Measurements from ENCODE around the gene VRTN.
"Not testable (repeated sequence)": the region's sequence is repeated elsewhere in the genome, so short reads cannot be mapped to it uniquely, and the experiment has no call there.

Gene VRTN

GRCh38 chr14:74348241-74348734, at the start of gene VRTN:
TSS of gene VRTN (plus strand) at chr14:74348471. CDS start at chr14:74356784, 8,313 bp downstream.
- DNase-seq (ENCODE audit: low spot score) = no peak

GRCh38 chr14:74299061-74299545, 49.2 kb upstream of the VRTN start:
- DNase-seq (ENCODE audit: low spot score) = peak; percentile 47

- no peak for DNase-seq (ENCODE audit: low spot score)
Measured at GRCh38 chr14:74301594-74302151, 46.6 kb upstream of the VRTN start.

GRCh38 chr14:74302152-74302628, 46.1 kb upstream of the VRTN start:
- peak; percentile 72 for DNase-seq (ENCODE audit: low spot score)

GRCh38 chr14:74302634-74303569, 45.4 kb upstream of the VRTN start, which contains the start of gene ABCD4:
TSS of gene ABCD4 (minus strand) at chr14:74302934. CDS start at chr14:74302912, 22 bp downstream.
- DNase-seq (ENCODE audit: low spot score) = peak; percentile 93

GRCh38 chr14:74308695-74309094, 39.6 kb upstream of the VRTN start:
- DNase-seq (ENCODE audit: low spot score) = no peak

GRCh38 chr14:74309125-74310022, 38.9 kb upstream of the VRTN start:
- no peak for DNase-seq (ENCODE audit: low spot score)

GRCh38 chr14:74312161-74312560, 36.1 kb upstream of the VRTN start:
- no peak for DNase-seq (ENCODE audit: low spot score)

GRCh38 chr14:74313601-74314000, 34.7 kb upstream of the VRTN start:
- no peak for DNase-seq (ENCODE audit: low spot score)

- no peak for DNase-seq (ENCODE audit: low spot score)
Measured at GRCh38 chr14:74314576-74314975, 33.7 kb upstream of the VRTN start.

- peak; percentile 74 for DNase-seq (ENCODE audit: low spot score)
Measured at GRCh38 chr14:74324931-74325361, 23.3 kb upstream of the VRTN start.

GRCh38 chr14:74325446-74325845, 22.8 kb upstream of the VRTN start:
- DNase-seq (ENCODE audit: low spot score) = no peak

- no peak for DNase-seq (ENCODE audit: low spot score)
Measured at GRCh38 chr14:74326369-74327152, 21.7 kb upstream of the VRTN start.

GRCh38 chr14:74329950-74330552, 18.2 kb upstream of the VRTN start:
- not testable (repeated sequence) for DNase-seq (ENCODE audit: low spot score)

- DNase-seq (ENCODE audit: low spot score) = peak; percentile 64
Measured at GRCh38 chr14:74333909-74334308, 14.4 kb upstream of the VRTN start.

- DNase-seq (ENCODE audit: low spot score) = no peak
Measured at GRCh38 chr14:74346341-74346740, 1.9 kb upstream of the VRTN start.

GRCh38 chr14:74347097-74347794, 1.0 kb upstream of the VRTN start:
- DNase-seq (ENCODE audit: low spot score) = no peak

GRCh38 chr14:74347795-74348100, 523 bp upstream of the VRTN start:
- DNase-seq (ENCODE audit: low spot score) = no peak

GRCh38 chr14:74348735-74349463, 628 bp downstream of the VRTN start:
- no peak for DNase-seq (ENCODE audit: low spot score)
